HG02759 (cell line): ENCODE data around the gene ANKRD40.

Experiments
- ATAC-seq: cut with Tn5 transposase; IDR thresholded peaks from one replicate; pipeline ENCODE4 v1.9.1; 2021; ENCODE audit warnings: mild to moderate bottlenecking, moderate library complexity; ENCODE audit not compliant: unreplicated experiment

ANKRD40 gene

DNA sequence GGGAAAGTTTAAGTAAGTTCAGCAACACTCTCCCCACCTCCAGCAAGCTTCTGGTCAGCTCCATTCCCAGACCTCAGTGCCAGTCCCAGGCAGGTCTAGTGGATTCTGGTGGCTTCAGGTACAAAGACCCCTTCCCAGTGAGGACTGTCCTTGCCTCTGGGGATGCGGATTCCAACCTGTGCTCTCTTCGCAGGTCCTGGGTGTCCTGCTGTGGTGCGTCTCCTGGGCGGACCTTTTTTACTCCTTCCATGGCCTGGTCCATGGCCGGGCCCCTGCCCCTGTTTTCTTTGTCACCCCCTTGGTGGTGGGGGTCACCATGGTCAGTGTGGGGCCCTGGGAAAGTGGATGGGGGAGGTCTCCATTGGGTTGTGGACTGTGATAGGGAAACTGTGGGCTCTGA lies 51.2 kb downstream of the ANKRD40 start:
- ATAC-seq, result no peak

DNA sequence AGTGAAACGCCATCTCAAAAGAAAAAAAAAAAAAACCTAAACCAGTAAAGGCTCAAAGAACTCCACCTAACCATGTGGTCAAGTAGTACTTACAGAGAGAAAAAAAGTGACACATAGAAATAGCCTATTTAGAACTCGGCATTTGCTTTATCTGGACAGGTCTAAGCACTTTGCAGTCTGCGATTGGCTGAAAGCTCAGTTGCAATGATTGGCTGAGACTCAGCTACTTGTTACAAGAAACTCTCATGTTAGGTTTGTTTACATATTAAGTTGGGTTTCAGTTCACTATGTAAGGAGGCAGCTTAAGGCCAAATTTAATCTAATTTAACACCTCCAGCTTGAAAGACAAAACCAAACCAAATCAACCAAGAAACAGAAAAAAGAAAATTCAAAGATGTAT lies 54.0 kb downstream of the ANKRD40 start:
- ATAC-seq, result no peak

DNA sequence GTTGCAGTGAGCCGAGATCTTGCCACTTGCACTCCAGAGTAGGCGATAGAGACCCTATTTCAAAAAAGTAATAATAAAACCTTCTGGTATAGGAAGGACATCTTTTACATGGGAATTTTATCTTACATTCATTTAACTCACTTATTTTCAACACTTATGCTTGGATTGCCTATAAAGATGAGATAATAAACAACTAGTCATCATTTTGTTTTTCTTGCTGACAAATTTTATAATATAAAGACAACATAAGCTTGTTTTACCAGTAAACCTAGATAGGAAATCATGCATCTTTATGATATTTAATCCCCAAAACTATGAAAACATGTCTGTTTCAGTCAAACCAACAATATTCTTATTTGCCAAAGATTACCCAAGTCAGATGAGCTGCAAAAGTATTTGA lies 56.1 kb downstream of the ANKRD40 start:
- ATAC-seq, result no peak

DNA sequence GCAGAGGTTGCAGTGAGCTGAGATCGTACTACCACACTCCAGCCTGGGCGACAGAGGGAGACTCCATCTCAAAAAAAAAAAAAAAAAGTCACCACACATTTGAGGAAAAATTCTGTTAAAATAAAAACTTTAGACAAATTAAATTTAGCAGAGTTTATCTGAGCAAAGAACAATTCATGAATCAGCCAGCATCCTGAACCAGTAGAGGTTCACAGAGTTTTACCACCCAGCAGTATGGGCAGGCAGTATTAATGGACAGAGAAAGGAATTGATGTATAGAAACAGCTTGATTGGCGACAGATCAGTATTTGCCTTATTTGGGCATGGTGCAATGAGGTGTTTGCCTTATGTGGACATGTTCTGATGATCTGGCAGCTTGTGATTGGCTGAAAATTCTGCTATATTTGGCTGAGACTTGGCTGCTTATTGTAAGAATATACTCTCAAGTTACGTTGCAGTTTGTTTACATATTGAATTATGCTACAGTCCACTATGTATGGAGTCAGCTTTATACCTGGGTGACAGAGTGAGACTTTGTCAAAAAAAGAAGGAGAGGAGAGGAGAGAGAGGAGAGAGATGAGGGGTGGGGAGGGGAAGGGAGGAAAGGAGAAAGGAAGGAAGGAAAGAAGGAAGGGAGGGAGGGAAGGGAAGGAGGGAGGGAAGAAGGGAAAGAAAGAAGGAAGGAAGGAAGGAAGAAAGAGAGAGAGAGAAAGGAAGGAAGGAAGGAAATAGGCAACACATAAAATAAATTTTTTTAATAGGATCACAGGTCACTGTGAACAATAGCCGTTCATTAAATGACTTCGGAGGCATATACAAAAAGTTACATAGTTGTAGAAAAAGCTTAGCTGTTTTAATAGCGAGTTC lies 58.4 kb downstream of the ANKRD40 start:
- ATAC-seq, result no peak

DNA sequence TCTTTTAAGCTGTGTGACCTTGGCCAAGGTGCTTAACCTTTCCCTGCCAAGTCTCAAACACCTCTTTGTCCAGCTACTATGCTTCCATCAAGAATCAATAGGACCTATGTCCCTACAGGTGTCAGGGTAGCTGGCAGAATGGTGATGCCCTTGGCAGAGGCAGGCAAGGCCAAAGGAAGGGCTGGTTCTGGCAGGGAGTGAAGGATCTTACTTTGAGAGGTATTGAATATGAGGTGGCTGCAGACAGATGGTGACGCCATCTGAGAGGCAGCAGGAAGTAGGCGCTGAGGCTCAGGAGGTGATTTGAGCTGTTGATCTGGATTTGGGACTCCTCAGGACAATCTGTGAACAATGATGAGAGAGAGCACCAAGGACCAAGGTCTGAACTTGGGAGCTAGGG lies 60.5 kb downstream of the ANKRD40 start:
- no peak for ATAC-seq

DNA sequence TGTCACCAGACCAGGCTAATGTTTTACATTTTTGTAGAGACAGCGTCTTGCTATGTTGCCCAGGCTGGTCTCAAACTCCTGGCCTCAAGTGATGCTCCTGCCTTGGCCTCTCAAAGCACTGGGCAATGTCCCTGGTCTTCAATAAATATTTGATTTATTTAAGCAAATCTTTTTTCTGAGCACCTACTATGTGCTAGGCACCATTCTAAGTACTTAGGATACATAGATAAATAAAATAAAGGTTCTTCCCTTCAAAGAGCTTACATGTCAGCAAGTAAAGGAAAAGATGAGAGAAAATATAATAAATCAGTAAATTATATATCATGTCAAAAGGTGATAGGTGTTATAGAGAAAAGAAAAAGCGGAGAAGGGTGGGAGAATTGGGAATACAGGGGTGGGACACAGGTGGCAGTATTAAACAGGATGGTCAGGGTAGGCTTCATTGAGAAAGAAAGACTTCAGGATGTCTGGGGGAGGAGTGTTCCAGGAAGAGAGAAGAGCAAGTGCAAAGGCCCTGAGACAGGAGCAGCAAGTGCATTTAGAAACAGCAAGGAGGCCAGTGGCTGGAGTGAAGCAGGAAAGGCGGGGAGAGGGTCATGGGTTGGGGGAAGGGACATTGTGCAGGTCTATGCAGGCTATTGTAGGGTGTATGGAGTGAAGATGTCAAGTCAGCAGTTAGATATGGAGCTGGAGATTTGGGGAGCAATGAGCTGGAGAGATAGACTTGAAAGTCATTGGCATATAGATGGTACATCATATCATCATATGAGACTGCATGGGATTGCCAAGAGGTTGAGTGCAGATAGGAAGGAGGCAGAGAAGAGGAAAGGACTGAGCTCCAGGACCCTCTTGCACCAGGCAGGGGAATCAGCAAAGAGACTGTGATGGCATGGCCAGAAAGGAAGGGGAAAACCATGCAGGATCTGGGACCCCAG lies 61.7 kb downstream of the ANKRD40 start:
- no peak for ATAC-seq
